HG03135 (cell line): ENCODE data around the gene HNRNPK.
"Not testable (repeated sequence)": the region's sequence is repeated elsewhere in the genome, so short reads cannot be mapped to it uniquely, and the experiment has no call there.

Source experiments
- ATAC-seq: cut with Tn5 transposase; IDR thresholded peaks from one replicate; pipeline ENCODE4 v1.9.1; 2021; ENCODE audit warnings: mild to moderate bottlenecking, moderate library complexity; ENCODE audit not compliant: unreplicated experiment

The HNRNPK gene

DNA sequence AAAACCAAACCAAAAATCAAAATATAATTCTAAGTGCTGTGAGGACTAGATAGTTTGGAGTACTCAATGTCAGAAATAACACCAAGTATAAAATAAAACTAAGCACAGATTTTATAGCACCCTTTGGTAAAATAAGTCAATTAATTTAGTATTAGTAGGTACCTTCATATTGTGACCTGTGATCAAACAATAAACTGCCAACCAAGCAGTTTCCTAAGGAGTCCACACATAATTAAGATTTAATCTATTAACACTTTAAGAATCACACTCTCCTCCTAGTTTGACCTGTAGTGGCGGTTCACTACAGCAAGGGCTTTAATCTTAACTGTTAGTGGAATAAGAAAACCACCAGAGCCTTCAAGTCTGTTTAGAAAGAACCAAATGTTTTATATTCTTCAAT lies 2.8 kb downstream of the HNRNPK start:
- no peak for ATAC-seq

DNA sequence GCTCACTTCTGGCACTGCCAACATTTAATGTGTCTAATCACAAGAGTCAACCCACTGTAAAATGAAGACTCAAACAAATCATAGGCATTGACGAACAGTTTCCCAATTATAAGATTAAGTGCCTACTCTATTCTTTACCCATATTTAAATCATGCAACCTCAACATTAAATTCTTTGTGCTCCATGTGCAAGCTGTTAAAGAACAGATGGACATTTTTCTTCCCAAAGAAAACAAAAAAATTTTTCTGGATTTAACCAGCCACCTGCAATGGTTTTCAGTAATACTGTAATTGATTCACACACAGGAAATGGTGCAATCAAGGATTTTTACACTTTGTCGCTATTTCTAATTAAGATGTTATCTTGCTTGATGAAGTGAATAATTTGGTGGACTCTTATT lies 3.6 kb downstream of the HNRNPK start:
- no peak for ATAC-seq

DNA sequence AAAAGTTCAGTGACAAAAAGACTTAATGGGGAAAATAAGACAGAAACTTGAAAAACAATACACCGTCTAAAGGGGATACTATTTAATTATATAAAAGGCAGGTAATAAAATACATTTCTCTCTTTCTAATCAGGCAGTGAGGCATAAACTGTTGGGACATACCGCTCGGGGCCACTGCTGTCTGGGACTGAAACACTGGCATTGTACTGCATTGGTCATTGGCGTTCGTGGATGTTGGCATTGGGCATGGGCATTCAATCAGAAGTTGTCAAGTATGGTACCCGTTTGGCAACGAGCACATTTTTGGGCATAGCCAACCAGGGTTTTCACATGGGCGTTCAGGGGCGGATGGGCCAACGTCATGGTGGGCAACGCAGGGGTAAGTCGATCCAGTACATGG lies 4.7 kb downstream of the HNRNPK start:
- no peak for ATAC-seq

DNA sequence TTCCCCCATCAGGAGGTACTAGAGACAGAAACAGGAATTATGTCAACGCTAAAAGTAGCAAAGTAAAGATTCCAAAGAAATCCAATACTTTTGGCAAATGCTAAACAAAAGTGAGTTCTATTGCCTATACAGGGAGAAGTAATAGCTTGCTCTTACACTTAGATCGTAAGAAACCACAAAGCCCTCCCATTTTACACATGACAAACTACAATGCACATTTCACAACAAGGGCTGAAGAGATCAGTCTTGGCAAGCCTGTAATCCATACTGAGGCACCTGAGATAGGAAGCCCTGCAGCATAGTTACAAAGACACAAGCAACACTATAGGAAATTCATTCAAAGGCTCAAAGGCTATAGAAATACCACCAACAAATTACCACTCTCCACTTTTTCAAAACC lies 7.7 kb downstream of the HNRNPK start:
- no peak for ATAC-seq

DNA sequence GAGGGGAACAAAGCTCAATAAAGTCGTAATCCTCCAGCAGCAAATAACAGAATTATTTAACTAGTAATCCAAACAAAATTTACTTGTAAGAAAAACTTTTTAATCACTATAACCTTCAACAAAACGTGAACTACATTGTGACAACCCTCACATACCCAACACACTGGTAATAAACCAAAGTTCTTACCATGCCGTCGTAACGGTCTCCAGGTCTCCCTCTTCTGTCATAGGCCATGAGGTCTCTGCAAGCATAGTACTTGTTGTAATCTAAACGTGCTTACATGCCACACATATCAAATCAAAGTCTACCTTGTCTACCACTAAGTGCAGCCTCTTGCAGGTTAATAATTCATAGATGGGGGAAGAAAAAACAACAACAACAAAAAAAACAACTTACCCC lies 8.5 kb downstream of the HNRNPK start:
- ATAC-seq = no peak

DNA sequence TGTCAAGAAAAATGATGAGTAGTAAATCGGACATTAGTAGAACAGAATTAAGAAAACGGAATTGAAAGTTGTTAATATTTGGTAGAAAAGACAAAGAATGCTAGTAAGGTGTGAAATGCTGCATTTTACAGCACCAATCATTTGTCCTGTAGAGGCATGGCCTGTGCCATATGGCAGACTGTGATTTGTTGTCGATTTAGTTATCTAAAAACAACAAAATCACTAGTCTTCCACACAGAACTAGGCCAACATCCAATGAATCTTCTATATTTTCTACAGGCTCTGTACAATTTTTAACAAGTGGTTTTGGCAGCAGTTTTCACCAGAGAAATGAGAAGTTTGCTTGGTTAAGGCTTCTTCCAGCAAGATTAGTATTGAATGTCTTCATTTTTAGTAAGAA lies 10.4 kb downstream of the HNRNPK start:
- no peak for ATAC-seq

DNA sequence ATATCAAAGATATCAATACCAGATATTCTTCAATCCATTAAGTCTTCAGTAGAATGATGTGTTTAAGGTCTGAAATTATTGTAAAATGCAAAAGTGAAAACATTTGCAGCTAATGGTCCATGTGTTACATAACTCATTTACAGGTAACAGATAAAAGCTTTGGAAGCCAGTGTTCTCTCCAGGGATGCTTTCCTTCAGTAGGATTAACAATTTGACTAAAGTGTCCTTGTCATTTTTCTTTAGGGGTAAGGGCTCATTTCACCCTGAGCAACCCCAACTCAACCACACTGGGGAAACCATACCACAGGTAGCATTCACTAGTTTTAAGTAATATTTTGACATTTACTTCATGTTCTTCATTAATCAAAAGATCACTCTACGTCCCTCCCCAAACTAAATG lies 12.9 kb downstream of the HNRNPK start:
- no peak for ATAC-seq

DNA sequence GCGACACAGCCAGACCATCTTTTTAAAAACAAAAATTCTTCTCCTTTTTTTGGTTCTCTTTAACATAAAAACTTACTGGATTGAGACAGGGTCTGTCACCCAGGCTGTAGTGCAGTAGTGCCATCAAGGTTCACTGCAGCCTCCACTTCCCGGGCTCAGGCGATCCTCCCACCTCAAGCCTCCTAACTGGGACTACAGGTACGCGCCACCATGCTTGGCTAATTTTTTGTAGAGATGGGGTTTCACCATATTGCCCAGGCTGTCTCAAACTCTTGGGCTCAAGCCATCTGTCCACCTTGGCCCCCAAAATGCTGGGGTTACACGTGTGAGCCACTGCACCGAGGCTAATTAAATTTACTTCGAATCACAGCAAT lies 13.8 kb downstream of the HNRNPK start:
- no peak for ATAC-seq

DNA sequence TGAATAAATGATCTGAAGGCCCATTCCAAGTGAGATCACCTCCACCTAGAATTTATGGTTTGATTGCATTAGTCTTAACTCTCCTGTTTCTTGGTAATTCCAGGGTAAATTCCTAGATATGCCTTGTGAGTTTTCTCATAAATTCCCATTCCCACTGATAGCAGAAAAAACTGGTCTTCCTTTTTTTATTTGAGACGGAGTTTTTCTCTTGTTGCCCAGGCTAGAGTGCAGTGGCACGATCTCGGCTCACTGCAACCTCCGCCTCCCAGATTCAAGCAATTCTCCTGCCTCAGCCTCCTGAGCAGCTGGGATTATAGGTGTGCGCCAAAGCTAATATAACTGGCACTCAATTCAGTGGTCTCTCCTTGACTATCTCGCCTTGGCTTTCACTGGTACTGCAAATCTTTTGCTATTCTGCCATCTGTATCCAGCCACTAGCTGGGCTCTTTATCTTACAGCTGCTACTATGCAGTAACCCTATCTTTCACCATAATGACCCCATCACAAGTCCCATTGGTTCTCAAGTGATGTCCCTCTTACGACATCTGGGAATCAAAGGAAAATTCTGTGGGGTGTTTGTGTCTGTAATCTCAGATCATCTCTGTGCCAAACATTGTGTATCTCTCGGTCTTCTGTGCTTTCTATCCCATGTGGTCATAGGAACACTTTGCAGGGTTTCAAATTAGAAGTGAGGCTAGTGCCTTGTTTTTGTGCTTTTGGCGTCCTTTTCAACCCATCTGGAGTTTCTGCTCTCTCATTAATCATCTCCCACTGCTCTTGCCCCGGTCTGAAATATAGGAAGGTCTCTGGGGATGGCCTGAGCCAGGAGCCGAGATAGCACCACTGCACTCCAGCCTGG lies 14.4 kb downstream of the HNRNPK start:
- no peak for ATAC-seq

DNA sequence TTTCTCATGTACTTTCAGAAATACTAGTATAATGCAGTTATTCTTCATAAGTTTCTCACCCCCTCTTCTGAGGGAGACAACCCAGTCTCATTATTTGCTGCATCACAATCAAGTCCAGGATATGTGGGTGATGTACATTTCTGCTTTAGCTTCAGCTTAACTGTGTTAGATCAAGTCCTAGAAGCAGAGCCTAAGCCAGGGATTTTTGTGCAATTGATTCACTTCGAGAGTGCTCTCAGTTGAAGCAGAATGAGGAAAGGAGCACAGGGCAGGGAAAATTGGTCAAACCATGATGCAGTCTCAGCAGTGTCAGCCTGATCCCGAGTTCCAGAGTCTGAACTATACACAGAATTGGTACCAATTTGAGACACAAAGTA lies 15.1 kb downstream of the HNRNPK start:
- no peak for ATAC-seq

DNA sequence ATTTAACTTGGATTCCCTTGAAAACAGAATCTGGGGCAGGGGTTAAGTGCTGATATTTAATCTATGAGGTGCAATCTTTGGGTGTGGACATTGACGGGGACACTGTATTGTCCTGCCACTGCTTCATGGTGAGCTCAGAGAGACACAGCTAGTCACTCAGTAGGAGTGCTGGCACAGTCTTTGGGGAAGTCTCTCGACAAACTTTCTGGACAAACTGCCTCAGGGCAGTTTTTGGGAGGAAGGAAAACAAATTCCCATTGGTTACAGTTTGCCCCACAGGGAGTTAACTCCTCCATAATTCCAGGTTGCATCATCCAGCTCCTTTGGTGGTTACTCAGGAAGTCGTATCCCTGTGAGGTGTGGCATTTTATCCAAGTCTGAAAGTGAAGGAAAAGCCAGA lies 17.9 kb downstream of the HNRNPK start:
- no peak for ATAC-seq

DNA sequence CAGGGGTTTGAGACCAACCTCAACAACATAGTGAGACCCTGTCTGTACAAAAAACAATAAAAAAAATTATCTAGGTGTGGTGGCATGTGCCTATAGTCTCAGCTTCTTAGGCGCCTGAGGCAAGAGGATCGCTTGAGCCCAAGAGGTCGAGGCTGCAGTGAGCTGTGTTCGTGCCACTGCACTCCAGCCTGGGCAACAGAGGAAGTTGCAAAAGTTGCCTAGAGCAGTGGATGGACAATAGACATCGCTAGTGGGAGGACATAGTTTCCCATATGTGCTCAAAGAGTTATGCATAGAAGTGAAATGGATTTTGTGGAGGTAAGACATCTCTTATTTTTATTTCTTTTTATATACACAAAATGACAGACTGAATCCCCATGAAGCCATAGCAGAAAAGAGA lies 19.0 kb downstream of the HNRNPK start:
- ATAC-seq = no peak

DNA sequence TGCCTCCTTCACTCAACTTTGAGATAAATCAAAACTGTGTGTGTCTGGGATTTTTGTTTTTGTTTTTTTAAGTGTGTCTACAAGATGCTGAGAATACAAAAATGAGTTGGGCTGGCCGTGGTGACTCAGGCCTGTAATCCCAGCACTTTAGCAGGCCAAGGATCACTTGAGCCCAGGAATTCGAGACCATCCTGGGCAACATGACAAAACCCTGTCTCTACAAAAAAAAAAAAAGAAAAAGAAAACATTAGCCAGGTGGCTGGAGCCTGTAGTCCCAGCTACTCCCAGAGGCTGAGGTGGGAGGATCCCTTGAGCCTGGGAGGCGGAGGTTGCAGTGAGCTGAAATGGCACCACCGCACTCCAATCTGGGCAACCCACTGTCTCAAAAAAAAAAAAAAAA lies 21.0 kb downstream of the HNRNPK start:
- no peak for ATAC-seq

DNA sequence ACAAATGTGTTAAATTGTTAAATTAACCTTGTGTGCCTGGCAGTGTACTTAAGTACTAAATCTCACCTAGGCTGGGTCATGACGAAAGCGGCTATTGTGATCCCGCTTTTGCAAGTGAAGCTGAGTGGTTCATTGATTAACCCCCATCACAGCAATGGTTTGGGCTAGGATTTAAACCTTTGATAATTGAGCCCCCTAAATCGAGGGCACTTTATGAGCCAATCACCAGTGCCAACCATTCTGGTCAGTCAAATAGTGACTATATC lies 22.8 kb downstream of the HNRNPK start:
- no peak for ATAC-seq

DNA sequence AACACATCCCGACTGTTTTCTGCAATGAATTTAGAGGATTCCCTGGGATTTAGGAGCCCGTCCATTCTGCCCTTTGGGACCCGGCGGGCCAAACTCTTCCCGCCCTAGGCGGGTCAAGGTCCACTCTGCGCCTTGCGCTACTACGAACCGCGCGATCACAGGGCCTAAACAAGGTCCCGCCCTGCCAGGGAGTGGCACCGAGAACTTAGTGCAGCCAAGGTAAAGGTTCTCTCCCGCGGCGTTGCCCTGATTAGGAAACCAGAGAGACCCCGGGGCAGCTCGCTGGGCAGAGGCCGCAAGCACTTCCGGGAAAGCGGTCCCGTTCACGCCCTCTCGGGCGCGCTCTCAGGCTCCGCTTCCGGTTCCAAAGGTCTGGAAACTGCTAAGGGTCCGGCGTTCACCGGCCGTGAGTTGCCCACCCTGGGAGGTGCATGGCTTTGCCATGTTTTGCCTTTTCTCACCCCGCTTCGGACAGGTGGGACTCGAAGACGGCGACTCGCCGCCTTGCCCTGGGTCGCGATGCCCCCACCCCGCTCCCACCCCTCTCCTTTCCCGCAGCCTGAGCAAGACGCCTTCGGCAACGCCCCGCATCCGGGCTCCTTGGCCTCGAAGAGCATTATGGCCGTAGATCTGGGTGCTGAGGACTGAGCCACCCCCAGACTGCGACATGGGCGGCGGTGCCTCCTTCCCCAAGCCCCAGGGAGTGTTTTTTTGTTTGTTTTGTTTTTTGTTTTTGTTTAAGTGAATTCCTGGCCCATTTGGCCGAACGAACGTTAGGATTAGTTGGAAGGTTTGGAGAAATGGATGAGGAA lies 23.4 kb downstream of the HNRNPK start:
- ATAC-seq = peak; percentile 68

DNA sequence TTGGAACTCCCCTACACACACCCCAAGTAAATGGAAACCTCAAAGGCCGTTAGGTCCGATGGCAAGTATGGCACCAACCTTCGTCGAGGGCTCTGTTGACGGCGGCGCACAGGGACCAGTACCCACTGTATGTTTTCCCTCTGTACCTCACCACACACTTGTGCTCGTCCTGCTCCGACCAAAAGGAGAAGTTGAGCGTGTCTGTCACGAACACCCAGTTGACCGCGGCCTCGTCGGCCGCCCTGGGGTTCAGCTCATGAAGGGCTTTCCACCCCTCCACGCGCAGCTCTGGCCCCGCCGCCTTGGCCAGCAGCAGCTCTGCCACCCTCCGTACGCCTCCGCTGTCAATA lies 24.0 kb downstream of the HNRNPK start:
- peak; percentile 55 for ATAC-seq

DNA sequence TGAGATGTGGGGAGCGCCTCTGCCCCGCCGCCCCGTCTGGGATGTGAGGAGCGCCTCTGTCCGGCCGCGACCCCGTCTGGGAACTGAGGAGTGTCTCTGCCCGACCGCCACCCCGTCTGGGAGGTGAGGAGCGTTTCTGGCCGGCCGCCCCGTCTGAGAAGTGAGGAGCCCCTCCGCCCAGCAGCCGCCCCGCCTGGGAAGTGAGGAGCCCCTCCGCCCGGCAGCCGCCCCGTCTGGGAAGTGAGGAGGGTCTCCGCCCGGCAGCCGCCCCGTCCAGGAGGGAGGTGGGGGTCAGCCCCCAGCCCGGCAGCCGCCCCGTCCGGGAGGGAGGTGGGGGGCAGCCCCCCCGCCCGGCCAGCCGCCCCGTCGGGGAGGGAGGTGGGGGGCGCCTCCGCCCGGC lies 31.9 kb downstream of the HNRNPK start:
- ATAC-seq = not testable (repeated sequence)

DNA sequence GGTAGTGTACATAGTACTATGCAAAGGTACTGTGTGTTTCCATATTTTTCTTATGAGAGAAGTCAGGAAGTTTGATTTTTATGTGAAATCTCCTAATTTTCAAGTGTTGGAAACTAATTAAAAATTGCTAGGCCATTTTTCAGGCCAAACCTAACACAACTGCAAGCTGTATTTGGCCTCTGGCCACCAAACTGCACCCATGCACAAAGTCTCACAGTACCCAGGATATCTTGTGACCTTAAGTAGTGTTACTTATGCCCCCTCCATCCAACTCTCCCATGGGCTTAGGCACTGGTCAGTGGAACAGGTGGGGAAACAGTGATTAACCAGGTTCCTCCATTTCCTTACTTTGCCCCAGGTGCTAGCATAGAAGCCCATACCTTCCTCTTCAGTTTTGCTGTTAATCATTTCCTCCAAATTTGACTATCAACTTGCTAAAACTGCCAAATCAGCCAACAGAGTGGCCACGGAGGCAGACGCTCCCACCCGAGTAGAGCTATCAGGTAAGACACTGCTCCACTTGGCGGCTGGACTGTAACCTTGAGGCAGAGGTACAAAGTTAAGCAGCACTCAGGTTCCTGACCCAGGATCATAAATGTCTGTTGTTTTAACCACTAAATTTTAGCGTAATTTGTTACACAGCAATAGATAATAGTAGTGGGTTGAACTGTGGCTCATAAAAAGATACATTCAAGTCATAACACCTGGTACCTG lies 39.3 kb downstream of the HNRNPK start:
- ATAC-seq = no peak

DNA sequence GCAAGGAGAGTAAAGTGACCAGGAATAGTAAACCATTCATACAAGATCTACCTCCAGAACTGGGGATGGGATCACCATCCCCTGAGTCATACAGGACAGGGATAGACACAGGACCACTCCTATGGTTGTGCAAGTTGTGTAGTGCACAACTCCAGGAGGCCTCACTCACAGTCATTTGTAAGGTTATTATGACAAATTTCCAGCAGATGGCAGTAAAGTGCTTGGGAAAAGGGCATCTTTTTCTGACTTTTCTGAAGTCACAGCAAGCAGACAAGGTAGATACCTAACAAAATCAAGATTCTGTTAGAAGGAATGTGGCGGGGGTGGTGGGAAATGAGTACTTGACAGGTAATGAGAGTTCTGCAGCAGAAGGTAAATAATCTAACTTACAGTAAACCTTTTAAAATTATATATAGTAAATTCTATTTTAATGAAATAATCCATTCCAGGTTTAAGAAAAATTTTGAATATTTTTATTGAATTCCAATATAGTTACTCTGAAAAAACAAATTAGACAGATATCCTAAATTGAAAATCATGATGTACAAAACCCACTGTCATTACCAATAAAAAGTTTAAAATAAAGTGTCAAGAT lies 42.1 kb downstream of the HNRNPK start:
- ATAC-seq = no peak

DNA sequence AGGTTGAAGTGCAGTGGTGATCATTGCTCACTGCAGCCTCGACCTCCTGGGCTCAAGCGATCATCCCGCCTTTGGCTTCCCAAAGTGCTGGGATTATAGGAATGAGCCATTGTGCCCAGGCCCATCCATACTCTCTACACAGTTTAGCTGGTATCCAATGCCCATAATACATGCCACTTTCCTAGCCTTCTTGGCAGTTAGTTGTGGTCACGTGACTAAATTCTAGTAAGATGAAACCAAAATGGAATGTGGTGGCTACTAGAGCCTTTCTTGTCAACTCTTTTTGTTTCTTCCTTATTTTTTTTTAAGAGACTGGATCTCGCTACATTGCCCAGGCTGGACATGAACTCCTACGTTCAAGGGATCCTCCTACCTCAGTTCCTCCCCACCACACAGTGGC lies 43.5 kb downstream of the HNRNPK start:
- no peak for ATAC-seq

DNA sequence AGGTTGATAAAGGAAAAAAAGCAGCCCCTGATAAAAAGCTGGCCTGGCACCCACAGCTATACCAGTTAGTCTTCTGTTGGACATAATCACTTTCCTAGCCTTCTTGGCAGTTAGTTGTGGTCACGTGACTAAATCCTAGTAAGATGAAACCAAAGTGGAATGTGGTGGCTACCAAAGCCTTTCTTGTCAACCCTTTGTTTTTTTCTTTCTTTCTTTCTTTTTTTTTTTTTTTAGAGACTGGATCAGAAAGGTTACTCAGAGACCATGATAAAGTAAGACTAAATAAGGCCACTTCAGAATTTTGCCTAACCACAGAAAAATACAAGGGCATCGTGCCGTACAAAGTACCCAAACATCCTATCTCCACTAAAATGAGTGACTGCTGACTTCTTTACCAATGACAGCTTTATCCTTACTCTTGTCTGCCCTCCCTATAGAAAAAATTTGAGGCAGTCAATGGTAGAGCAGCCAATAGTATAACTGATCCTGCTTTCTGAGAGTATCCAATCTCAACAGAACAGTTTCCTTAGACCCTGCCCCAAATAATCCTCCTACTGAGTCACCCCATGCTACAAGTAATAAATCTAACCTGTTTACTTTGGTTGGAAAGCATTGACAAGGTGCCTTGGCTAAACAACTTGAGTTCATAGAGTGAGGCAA lies 44.6 kb downstream of the HNRNPK start:
- no peak for ATAC-seq
